ENCODE results near the gene PTCD1. TPM values are rescaled to one million over a fixed set of nuclear protein-coding genes. Genes with fewer than 3 reads are reported as not detected.

The PTCD1 gene
- total and polyA plus RNA-seq, 9 of the 15 experiments (the other 6 are each of a cell fraction or from before 2014, with no cell fraction given), result 0.46 to 17.1 (median 6.2) TPM

GRCh38 chr7:99422186-99422585 is 16.4 kb downstream of the PTCD1 start:
- Histone ChIP-seq H3K27ac (ENCODE audit: extremely low read depth, low read depth, low read length) (peak overlapping the region; percentile 10), H3K27me3 (ENCODE audit: control insufficient read depth in 2 of 2, insufficient read depth in 2 of 2, low read length in 2 of 2) (no peaks in the 10 kb centered on the region), H3K79me2 (ENCODE audit: control insufficient read depth, insufficient read depth, low read length) (peaks cover 9% of the 10 kb centered on the region; the same call in 1 of the 3 replicates), H3K9me1 (ENCODE audit: control insufficient read depth, insufficient read depth, low read length) (peaks cover 8% of the 10 kb centered on the region), H3K4me1 (replicated peaks in 1 of 2; ENCODE audit: control insufficient read depth in 2 of 2, insufficient read depth in 2 of 2, low read length in 2 of 2) (peaks cover 9 to 35% of the 10 kb centered on the region in 2 experiments; a peak in 4 of 5 replicates), H3K9ac (ENCODE audit: insufficient read depth in 1 of 2, low read depth in 2 of 2, low read length in 2 of 2) (peak overlapping the region in 1 of 2 experiments; percentile 79; a peak in 2 of 4 replicates), H4K20me1 (replicated peaks; ENCODE audit: control insufficient read depth, insufficient read depth, low read length) (peaks cover 11% of the 10 kb centered on the region), H3K9me3 (replicated peaks; ENCODE audit: control insufficient read depth, insufficient read depth, low read depth, low read length) (no peaks in the 10 kb centered on the region), H3K36me3 (ENCODE audit: control insufficient read depth, insufficient read depth, low read length) (peaks cover 86% of the 10 kb centered on the region), H3K4me2 (ENCODE audit: insufficient read depth, low read length) (peak overlapping the region; percentile 38; the same call in 1 of the 2 replicates), H3K4me3 (no peak overlapping the region), H2AFZ (ENCODE audit: low read depth, low read length) (no peak overlapping the region)
- in situ Hi-C loops (cut with MboI), result no loop called here
- FAIRE-seq (peak; percentile 96), ATAC-seq (peak; percentile 86), DNase-seq (ENCODE audit: extremely low read depth in 1 of 4, low spot score in 3 of 4) (peak in 2 of 4 experiments; percentile 73 to 74)
- POLR2A ChIA-PET, result interaction anchor here (0.9 to 2.4 kb wide), 4 partner anchors 8 to 23 kb away, joined by 3 to 11 read pairs (median 5); partner anchors contain the start of genes BUD31 and PDAP1
- WGBS (ENCODE audit: insufficient coverage, low coverage, missing lambda C conversion rate), result 41% methylated on average over 11 of the region's 11 CpGs
- intact Hi-C loops (cut with micrococcal nuclease), result no loop called here
- CTCF ChIA-PET (ENCODE audit: low intra/inter-chr PET ratio), result no interaction called here
- BruUV-seq (replicated peaks), result no TSS peak
- TF ChIP-seq EZH2 (IDR thresholded peaks at IDR 0.05; ENCODE audit: borderline replicate concordance, low read depth, low read length) (no peak), CBFA2T3 (IDR thresholded peaks at IDR 0.05) (peak; percentile 30; the same call in 1 of the 2 replicates), KLF6 (CRISPR knock-in tag; IDR thresholded peaks at IDR 0.05; ENCODE audit: borderline replicate concordance) (no peak), ZKSCAN8 (CRISPR knock-in tag; IDR thresholded peaks at IDR 0.05) (no peak), MAFF (IDR thresholded peaks at IDR 0.05; ENCODE audit: low read length) (peak; percentile 80), MAFG (tag; conservative IDR thresholded peaks at IDR 0.05) (peak; percentile 84), STAT5B (CRISPR knock-in tag; IDR thresholded peaks at IDR 0.05) (no peak), SMARCA4 (IDR thresholded peaks at IDR 0.05) (peak; percentile 40; the same call in 1 of the 2 replicates), MAFK (IDR thresholded peaks at IDR 0.05; ENCODE audit: low read length) (peak; percentile 64), NRF1 (conservative IDR thresholded peaks at IDR 0.05 in 1 of 2, IDR thresholded peaks at IDR 0.05 in 1 of 2) (peak; percentile 36 to 55; a peak in 3 of 4 replicates), CTCFL (IDR thresholded peaks at IDR 0.05; ENCODE audit: borderline replicate concordance, insufficient read depth, low read depth, low read length, poor library complexity, severe bottlenecking) (no peak), ARID1B (IDR thresholded peaks at IDR 0.05) (peak; percentile 36; the same call in 1 of the 2 replicates), E2F8 (IDR thresholded peaks at IDR 0.05; ENCODE audit: low read depth, partially characterized antibody) (no peak), MCM2 (IDR thresholded peaks at IDR 0.05; ENCODE audit: low read depth) (no peak), MEF2A (IDR thresholded peaks at IDR 0.05; ENCODE audit: control insufficient read depth, low read depth, low read length) (no peak), ETV1 (tag; conservative IDR thresholded peaks at IDR 0.05; ENCODE audit: low read depth) (no peak), TEAD4 (IDR thresholded peaks at IDR 0.05; ENCODE audit: low read length) (peak; percentile 38; the same call in 1 of the 2 replicates), TEAD4 (CRISPR knock-in tag; IDR thresholded peaks at IDR 0.05; ENCODE audit: borderline replicate concordance) (no peak), CHD4 (IDR thresholded peaks at IDR 0.05; ENCODE audit: insufficient read depth, insufficient replicate concordance, low read depth, low read length, poor library complexity, severe bottlenecking) (no peak), DMBX1 (CRISPR knock-in tag; IDR thresholded peaks at IDR 0.05; ENCODE audit: borderline replicate concordance) (no peak)
